HG02588 (cell line): ENCODE measurements around the gene ZNF333.
"Not testable (repeated sequence)": the region's sequence is repeated elsewhere in the genome, so short reads cannot be mapped to it uniquely, and the experiment has no call there.

Experiments used
- ATAC-seq: cut with Tn5 transposase; IDR thresholded peaks from one replicate; pipeline ENCODE4 v1.9.1; 2021; ENCODE audit warnings: mild to moderate bottlenecking, moderate library complexity; ENCODE audit not compliant: unreplicated experiment

Gene ZNF333

DNA sequence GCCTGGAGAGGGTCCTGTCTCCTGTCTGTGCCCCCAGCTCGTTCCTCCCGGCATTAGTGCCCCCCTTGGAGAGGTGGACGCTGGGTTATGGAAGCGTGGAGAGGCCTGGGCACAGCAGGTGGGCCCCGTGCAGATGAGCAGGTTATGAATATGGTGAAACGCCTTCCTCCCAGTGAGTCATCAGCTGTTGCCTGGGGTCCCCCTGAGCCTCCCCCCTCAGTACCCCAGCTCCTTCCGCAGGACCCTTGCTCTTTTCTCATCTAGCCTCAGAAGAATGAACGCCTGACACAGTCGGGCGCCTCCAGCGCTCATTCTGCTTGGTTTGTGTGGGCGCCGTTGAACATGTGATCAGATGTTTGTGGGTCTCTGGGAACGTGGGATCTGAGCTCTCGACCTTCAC lies 76.0 kb downstream of the ZNF333 start:
- ATAC-seq: not testable (repeated sequence)

DNA sequence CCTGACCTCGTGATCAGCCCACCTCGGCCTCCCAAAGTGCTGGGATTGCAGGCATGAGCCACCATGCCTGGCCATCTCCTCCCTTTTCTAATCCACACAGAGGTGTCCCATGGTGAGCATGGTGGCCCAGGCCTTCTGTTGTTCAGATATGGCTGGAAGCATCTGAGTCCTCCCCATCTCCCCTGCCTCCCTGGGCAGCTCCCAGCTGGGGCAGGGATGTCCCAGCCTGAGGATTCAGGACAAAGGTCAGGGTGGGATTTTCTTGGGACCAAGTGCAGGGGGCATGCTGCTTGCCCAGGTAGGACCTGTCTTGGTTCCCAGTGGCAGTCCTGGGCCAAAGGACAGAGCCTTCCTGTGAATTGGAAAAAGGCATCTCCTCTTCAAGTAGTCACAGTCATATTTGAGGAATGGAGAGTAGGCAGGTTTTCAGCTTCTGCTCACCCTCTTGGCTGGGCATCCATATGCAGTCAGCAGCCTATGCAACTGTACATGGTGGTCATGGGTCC lies 77.7 kb downstream of the ZNF333 start:
- ATAC-seq: no peak

DNA sequence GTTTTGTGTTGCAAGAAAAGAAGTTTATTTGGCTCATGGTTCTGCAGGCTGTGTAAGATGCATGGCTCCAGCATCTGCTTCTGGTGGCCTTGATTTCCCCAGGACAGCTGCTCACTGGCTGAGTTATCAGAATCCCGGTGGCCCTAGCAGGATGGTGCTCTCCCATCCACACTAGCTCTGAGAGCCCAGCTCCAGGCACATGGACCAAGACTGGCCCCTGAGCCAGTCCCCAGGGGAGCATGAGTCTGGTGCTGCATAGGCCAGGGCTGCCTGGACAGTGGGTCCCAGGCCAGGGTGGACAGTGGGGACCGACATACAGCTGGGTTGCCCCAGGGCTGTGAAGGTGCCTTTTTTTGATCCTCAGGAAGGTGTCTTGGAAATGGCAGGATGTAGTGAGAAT lies 78.2 kb downstream of the ZNF333 start:
- no peak for ATAC-seq

DNA sequence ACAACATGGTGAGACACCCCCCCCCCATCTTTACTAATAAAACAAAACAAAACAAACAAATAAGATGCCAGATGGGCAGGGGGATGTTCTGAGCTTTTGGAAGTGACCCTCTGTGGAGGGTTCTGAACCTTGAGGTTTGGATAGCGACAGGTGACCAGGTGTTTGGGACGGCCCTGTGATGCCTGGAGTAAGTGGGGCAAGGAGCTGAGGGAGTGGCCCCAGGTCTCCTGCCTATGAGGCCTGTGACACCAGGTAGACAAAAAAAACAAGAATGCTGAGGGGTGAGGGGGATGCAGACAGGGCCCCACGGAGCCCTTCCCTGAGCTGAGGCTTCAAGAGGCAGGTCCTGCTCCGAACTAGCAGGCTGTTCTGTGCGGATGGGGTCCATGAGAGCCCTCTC lies 79.4 kb downstream of the ZNF333 start:
- no peak for ATAC-seq

DNA sequence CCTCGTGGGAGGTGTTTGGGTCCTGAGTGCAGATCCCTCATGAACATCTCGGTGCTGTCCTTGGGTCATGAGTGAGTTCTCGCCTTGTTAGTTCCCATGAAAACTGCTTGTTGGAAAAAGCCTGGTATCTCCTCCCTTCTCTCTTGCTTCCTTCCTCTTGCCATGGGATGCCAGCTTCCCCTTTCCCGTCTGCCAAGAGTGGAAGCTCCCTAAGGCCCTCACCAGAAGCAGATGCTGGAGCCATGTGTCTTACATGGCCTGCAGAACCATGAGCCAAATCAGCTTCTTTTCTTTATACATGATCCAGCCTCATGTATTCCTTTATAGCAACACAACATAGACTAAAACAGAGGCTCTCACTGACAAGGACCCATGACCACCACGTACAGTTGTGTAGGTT lies 80.3 kb downstream of the ZNF333 start:
- ATAC-seq: no peak

DNA sequence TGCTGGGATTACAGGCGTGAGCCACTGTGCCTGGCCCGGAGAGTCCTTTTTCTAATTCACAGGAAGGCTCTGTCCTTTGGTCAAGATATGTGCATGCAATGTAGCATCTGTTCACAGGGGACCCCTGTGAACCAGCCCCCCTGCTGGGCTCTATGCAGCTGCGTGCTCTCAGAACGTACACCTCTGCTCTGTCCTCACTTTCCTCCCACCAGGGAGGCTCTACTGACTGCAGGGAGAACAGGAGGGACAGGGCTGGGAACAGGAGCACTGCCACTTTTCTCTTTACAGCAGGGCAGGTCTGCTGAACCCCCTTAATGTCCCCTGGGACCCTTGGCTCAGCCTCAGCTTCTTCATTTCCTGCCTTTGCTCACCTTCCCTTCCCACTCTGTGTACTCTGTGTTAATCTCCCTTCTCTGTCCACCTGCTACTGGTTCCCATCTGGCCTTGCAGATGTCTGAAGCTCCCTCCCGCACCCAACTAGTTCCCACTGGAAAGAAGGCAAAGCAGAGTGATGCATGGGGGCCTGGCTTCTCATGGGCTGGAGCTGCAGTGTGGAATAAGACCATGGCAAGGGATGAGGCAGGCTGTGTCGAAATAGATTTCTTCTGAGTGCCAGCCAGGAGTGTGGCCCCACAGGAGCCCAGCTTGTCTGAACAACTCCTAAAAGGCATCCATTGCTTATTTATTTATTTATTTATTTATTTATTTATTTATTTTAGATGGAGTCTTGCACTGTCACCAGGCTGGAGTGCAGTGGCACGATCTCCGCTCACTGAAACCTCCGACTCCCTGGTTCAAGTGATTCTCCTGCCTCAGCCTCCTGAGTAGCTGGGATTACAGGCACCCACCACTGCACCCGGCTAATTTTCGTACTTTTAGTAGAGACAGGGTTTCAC lies 81.3 kb downstream of the ZNF333 start:
- ATAC-seq: no peak

DNA sequence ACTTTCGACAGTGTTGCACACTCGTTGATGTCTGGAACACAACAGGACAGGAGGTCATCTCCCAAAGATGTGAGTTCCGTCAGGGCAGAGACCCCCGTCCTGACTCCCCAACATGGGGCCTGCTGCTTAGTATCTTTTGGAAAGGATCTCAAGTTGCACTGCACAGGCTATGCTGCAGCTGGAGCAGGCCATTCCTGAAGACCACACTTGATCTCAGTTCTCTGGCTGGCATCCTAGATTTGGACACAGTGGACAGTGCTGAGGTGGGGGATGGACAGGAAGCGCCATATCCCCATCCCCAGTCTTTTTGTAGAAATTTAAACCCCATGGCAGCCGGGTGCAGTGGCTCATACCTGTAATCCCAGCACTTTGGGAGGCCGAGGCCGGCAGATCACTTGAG lies 82.6 kb downstream of the ZNF333 start:
- no peak for ATAC-seq

DNA sequence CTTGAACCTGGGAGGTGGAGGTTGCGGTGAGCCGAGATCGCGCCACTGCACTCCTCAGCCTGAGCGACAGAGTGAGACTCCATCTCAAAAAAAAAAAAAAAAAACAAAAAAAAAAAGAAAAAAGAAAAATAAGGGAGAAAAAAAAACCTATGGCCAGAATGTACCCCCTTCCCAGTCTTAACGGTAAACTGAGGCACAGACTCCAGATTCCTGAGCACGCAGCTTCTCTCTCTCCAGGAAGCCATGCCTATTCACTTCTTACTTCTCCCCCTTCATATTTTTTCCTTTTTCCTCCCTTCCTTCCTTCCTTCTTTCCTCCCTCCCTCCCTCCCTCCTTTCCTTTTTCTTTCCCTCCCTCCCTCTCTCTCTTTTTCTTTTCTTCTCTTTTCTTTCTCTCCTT lies 83.1 kb downstream of the ZNF333 start:
- ATAC-seq: no peak

DNA sequence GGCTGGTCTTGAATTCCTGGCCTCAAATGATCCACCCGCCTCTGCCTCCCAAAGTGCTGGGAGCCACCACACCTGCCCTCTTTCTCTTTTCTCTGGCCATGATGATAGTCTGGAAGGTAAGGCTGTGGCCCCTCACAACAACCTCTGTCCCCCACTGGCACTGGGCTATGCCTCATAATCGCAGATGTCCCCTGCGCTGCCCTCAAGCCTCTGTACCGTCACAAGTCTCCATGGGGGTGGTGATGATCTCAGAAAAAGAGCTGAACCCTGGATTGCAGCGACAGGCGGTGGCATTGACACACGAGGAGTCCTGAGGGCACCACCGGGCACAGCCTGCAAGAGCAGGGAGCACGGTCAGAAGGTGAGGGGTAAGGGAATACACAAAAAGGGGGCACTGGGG lies 83.9 kb downstream of the ZNF333 start:
- ATAC-seq: not testable (repeated sequence)

DNA sequence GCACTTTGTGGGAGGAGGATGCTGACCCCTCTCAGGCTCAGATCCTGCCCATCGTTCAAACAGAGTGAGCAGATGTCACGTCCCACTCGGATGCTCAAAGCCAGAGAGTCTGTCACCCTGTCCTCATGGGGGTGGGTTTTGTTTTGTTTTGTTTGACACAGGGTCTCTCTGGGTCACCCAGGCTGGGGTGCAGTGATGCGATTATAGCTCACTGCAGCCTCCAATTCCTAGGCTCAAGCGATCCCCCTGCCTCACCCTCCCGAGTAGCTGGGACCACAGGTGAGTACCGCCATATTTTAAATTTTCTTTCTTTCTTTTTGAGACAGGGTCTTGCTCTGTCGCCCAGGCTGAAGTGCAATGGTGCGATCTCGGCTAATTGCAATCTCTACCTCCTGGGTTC lies 84.5 kb downstream of the ZNF333 start:
- ATAC-seq: no peak

DNA sequence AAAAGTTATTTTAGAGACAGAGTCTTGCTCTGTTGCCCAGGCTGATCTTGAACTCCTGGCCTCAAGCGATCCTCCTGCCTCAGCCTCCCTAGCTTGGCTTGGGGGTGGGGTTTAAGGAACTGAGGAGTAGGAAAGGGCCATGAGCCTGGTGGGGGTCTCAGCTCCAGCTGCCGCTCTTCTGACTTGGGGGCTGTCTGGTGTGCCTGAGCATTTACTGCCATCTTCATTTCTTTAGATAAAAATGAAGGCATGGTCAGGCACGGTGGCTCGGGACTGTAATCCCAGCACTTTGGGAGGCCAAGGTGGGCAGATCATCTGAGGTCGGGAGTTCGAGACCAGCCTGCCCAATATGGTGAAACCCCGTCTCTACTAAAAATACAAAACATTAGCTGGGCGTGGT lies 85.5 kb downstream of the ZNF333 start:
- not testable (repeated sequence) for ATAC-seq

DNA sequence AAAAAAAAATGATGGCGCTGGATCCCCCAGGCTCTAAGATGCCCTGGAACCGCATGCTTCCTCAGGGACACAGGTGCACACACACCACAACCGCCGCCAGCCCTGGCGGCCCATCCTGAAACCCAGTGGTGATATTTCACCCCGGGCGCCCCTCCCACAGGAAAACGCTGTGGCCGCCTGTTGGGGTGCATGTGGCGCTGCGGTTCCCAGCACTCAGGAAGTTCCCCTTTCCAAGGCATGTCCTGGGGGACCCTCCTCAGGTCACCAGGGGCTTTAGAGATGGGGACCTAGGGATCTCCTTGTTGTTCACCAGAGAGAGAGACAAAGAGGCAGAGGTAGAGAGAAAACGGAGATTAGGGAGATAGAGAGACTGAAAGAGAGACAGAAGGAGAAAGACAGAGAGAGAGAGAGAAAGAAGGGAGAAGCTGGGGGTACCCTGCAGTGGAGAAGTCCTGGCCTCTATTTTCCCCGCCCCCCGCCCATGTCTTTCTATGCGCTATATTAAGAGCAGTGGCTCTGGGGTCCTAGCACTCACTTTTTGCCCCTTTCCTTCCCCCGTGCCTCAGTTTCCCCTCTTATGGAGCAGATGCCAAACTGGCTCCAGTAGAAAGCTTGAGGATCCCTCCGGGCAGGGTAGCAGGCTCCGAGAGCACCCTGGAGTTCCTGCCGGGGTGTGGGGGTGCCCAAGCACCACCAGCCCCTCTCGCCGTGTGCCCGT lies 86.2 kb downstream of the ZNF333 start:
- no peak for ATAC-seq

DNA sequence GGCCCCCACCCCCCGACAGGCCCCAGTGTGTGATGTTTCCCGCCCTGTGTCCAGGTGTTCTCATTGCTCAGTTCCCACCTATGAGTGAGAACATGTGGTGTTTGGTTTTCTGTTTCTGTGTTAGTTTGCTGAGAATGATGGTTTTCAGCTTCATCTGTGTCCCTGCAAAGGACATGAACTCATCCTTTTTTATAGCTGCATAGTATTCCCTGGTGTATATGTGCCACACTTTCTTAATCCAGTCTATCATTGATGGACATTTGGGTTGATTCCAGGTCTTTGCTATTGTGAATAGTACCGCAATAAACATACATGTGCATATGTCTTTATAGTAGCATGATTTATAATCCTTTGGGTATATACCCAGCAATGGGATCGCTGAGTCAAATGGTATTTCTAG lies 87.8 kb downstream of the ZNF333 start:
- ATAC-seq: not testable (repeated sequence)

DNA sequence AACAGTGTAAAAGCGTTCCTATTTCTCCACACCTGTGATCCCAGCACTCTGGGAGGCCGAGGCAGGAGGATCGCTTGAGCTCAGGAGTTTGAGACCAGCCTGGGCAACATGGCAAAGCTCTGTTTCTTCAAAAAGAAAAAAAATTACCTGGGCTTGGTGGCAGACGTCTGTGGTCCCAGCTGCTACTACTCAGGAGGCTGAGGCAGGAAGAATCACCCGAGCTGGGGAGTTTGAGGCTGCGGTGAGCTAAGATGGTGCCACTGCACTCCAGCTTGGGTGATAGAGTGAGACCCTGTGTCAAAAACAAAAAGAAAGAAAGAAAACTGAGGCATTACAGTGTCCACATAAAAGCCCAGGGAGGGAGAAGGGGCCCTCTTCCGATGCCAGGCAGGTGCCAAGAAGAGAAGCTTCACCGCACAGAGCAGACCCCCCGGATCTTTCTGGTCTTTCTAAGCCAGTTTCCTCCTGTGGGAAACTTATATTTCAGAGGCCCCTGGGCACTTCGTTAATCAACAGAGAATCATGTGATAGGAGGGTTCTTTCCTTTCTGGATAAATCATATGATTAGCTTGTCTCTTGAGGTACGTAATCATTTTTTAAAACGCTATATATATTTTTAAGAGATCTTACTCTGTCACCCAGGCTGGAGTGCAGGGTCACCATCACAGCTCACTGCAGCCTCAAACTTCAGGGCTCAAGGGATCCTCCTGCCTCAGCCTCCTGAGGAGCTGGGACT lies 88.4 kb downstream of the ZNF333 start, which contains the start of gene ADGRE2:
TSS of gene ADGRE2 (minus strand) at position 451 of the 736 bp plus-strand sequence. CDS start 1,804 bp downstream, outside the sequence.
- ATAC-seq: not testable (repeated sequence)

DNA sequence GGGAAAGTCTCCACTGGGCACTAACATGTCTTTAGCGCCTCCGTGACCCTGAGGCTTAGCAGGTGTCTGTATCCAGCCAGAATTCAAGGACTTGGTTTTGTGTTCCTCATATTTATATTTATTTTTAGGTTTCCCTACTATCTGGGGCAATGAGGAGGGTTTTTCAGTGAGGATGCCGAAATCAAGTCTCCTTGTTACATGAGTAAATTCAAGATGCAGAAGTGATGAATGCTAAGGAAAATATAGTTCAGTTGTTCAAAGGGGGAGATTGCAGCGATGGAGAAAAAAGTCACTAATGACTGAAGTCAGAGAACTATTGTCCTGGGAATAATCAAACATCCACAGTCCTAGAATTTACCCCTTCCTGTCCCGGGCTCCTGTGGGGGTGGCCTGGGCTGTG lies 89.3 kb downstream of the ZNF333 start:
- no peak for ATAC-seq

DNA sequence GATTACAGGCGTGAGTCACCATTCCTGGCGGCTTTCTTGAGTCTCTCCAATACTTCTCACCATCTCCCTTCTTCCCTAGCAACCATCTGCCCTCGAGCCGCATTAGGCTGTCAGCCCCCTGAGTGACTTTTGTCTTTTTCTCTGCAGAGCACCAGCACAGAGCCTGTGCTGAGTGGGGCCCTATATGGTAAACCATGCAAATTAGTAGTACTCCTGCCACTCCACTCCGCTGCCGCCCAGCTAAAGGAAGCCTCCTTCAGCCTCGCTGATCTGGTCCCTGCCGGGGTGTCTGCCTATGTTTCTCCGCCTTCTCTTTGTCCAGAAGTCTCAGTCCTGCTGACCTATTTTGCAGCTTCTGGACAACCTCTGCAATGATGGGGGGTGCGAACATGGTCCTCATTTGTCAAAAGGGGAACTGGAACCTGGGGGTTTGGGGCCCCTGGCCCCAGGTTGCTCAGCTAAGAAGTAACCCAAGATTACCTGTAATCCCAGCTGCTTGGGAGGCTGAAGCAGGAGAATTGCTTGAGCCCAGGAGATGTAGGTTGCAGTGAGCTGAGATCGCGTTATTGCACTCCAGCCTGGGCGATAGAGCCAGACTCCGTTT lies 90.9 kb downstream of the ZNF333 start:
- not testable (repeated sequence) for ATAC-seq

DNA sequence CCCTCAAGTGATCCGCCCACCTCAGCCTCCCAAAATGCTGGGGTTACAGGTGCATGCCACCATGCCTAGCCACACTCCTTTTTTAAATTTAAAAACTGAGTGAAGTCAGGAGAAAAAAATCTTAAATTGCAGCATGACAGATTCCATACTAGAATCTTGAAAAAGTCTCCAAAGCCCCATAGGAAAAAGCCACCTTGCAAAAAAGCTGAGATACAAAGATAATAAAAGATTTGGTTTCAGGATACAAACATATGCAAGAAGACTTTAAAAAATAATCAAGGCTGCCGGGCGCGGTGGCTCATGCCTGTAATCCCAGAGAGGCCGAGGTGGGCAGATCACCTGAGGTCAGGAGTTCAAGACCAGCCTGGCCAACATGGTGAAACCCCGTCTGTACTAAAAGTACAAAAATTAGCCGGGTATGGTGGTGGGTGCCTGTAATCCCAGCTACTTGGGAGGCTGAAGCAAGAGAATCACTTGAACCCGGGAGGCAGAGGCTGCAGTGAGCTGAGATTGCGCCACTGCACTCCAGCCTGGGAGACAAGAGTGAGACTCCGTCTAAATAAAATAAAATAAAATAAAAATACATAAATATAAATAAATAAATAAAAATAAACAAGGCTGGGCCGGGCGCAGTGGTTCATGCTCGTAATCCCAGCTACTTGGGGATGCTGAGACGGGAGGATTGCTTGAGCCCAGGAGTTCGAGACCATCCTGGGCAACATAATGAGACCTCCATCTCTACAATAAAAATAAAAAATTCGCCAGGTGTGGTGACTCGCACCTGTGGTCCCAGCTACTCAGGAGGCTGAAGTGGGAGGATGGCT lies 92.1 kb downstream of the ZNF333 start:
- ATAC-seq: not testable (repeated sequence)

DNA sequence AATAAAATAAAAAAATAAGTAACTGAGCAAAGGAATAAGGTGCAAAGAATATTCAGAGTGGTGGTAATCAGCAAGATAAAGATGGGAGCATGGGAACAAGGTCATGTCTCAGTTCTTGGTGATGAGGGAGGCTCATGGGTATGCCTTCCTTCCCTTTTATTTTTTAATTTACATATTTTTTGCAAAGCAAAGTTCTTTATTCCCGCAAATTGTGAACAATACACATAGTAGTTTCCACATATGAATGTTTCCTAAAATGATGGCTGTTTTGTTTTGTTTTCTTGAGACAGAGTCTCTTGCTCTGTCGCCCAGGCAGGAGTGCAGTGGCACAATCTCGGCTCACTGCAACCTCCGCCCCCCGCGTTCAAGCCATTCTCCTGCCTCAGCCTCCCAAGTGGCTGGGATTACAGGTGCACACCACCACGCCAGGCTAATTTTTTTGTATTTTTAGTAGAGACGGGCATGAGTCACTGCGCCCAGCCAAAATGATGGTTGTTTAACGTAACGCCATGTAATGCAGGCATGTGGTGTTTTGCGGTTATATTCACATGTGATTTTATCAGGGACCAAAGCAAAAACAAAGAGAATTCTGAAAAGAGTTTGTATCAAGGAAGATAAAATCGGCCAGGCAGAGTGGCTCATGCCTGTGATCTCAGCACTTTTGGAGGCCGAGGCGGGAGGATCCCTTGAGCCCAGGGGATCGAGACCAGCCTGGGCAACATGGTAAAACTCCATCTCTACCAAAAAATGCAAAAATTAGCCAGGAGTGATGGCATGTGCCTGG lies 93.0 kb downstream of the ZNF333 start:
- ATAC-seq: no peak
